ENCODE measurements around the gene CNNM2. TPM values are rescaled to one million over a fixed set of nuclear protein-coding genes. Genes with fewer than 3 reads are reported as not detected.

Gene CNNM2
- 3.0 TPM for total RNA-seq
- long read RNA-seq: 0 reads

DNA sequence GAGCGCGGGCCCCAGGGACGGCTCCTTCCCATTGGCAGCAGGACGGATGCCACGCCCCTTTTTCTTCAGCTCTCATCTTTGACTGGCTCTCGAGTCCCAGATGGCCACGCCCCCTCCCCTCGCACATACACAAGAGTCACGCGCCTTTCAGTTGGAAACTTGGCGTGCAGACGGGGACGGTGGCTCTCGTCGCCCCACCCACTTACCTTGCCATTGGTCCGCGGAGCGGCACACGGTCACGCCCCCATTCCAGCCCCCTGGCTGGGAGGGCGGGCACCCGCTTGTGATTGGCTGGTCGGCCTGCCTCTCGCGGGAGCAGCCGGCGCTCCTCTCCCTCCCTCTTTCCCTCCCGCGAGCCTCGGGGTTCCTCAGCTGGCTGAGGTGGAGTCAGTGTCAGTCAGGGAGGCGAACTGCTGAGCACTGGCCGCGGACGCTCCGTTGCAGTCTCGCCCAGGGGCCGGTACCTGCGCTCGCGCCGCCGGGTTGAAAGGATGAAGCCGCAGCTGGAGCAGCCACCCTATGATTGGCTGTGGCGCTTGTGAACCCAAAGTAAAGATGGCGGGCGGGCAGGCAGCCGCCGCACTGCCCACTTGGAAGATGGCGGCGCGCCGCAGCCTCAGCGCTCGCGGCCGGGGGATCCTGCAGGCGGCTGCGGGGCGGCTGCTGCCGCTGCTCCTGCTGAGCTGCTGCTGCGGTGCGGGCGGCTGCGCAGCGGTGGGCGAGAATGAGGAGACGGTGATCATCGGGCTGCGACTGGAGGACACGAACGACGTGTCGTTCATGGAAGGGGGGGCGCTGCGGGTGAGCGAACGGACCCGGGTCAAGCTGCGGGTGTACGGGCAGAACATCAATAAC lies at the start of gene CNNM2:
TSS of gene CNNM2 (plus strand) at position 333 of the 855 bp plus-strand sequence. CDS start at position 520, 187 bp downstream.
- intact Hi-C loops (cut with DNase I): loop anchor here (1.0 to 10.0 kb wide), 4 partner anchors 151 to 447 kb away; partner anchors contain the start of gene TAF5
- DNase-seq (ENCODE audit: missing footprints): peak; percentile 100
- ATAC-seq: peak; percentile 98

DNA sequence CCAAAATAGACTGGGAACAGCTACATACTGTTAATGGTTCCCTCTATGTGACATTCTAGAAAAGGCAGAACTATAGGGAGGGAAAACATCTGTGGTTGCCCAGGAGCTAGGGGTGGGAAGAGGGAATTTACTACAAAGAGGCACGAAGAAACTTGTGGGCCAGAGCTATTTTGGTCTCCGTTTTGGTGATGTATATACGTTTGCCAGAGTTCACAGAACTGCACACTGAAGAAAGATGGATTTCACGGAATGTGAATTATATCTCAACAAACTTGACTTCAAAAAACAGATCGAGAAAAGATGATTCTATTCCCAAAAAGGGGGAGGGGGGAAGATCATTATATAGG lies 49.2 kb upstream of the CNNM2 start:
- DNase-seq (ENCODE audit: missing footprints) (no peak), ATAC-seq (no peak)
- intact Hi-C loops (cut with DNase I): no loop called here

DNA sequence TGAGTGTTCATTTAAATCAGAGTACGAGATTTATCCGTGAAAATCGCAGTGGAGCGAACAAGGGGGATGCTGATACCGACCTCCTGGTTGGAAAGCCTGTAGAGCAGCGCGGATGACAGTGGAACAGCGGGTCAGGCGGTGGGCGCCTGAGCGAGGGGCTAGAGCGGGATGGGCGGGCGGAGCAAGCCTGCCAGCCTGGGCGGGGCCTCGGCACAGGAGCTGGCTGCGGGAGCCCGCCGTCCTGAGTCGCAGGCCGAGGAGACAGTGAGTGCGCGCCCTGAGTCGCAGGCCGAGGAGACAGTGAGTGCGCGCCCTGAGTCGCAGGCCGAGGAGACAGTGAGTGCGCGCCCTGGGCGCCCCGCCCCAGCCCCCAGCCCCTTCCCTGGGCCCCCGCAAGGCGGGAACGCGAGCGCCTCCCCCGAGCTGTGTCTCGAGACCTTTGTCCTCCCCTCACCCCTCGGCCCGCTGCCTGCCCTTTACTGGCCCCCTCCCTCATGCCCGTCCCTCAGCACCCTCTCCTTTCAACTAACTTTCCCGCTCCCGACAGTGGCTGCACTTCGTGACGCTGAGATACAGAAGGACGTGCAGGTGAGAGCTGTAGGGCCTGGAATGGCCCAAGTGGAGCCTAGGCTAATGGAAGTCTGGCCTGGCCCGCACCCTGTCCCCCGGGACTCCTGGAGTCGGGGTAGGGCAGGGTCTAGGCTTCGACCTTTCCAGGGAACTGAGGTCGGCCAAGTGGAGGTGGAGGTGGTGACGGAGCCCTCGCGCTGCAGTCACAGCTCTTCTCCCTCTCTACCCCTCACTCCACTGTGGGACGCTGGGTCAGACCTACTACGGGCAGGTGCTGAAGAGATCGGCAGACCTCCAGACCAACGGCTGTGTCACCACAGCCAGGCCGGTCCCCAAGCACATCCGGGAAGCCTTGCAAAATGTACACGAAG lies 48.6 kb upstream of the CNNM2 start, which contains the start of gene AS3MT:
TSS of gene AS3MT (plus strand) at position 213 of the 941 bp plus-strand sequence. CDS start at position 336, 123 bp downstream.
- ATAC-seq (peak; percentile 86), DNase-seq (ENCODE audit: missing footprints) (no peak)
- intact Hi-C loops (cut with DNase I): no loop called here

DNA sequence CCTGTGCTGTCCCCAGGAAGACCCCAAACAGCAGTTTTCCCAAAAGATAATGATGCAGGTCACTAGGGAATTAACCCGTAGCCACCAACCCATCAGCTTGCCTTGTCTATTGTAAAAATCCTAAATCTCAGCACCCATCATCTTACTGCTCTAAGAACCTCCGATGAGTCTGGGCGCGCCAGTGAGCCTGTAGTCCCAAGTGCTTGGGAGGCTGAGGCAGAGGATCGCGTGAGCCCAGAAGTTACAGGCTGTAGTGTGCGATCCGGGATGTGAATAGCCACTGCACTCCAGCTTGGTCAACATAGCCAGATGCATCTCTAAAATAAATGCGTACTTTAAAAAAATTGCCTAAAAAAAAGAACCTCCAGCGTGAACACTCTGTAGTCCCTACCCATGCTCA lies 47.9 kb upstream of the CNNM2 start:
- intact Hi-C loops (cut with DNase I): no loop called here
- ATAC-seq (no peak), DNase-seq (ENCODE audit: missing footprints) (no peak)

DNA sequence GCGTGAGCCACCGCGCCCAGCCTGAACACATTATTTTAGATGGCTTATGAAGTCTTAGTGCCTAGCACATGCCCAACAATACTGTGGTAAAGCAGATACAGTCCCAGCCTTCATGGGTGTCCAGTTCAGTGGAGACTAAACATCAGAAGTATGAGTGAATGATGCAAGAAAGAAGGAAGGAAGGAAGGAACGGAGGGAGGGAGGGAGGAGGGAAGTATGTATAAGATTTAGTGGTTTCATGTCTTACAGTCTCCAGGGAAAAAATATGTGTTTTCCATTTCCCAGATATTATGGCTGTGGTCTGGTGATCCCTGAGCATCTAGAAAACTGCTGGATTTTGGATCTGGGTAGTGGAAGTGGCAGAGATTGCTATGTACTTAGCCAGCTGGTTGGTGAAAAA lies 45.9 kb upstream of the CNNM2 start:
- intact Hi-C loops (cut with DNase I): no loop called here
- DNase-seq (ENCODE audit: missing footprints) (no peak), ATAC-seq (no peak)

DNA sequence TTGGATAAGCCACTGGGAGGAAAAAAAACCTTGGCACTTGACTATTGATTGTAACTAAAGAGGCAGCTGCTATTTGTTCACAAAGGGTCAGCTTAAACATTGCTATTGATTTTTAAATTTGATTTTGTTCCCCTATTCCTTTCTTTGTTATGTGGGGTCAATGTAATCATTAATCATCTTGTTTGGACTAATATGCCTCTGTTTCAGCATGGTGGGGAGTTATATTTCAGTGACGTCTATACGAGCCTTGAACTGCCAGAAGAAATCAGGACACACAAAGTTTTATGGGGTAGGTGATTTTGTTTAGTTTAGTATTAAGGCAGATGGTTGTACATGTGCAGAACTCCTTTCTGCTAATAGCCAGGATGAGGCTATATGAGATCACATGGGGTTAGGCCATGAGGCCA lies 41.3 kb upstream of the CNNM2 start:
- DNase-seq (ENCODE audit: missing footprints): no peak
- ATAC-seq: no peak
- intact Hi-C loops (cut with DNase I): no loop called here

DNA sequence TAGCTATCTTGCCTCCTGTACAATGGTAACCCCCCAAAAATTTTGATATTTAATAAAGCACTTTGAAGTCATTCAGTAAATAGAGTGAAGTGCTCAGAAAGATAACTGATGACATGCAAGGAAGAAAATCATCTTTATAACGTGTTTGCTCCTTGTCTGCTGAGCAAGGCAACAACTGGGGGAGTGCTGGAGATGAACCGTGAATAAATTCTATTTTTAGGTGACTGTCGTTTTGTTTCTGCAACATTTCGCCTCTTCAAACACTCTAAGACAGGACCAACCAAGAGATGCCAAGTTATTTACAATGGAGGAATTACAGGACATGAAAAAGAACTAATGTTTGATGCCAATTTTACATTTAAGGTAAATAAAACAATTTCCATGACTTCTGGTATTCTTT lies 39.5 kb upstream of the CNNM2 start:
- DNase-seq (ENCODE audit: missing footprints): no peak
- intact Hi-C loops (cut with DNase I): no loop called here
- no peak for ATAC-seq

DNA sequence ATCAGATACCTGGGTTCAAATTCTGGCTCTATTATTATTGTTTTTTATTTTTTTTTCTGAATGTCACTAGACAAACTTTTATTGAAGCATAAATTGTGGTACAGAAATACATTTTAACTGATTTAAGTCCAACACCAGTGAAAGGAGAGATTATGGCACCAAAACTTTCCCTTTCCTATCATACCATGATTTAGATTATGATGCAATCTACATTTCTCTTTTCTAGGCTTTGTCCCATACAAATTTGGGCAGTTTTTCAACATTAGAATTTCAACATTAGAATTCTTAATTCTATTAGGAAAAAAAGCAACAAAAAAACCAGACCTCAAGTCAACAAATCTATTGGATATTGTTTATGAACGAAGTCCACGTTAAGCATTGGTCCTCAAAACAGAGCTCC lies 37.8 kb upstream of the CNNM2 start:
- intact Hi-C loops (cut with DNase I): no loop called here
- ATAC-seq (no peak), DNase-seq (ENCODE audit: missing footprints) (no peak)

DNA sequence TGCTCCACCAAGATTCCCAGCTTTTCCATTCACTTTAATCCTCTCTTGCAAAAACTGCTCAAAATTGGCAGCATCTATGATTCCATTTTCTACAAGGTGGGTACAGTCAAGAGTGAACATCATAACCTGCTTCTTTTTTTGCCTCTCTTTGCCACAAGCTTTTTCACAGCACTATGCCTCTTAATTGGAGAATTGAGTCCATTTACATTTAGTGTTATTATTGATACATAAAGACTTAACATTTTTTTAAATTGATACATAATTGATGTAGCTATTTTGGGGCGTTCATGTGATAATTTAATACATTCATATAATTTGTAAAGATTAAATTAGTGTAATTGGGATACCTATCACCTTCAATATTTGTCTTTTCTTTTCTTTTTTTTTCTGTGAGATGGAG lies 30.0 kb upstream of the CNNM2 start:
- intact Hi-C loops (cut with DNase I): no loop called here
- no peak for ATAC-seq

DNA sequence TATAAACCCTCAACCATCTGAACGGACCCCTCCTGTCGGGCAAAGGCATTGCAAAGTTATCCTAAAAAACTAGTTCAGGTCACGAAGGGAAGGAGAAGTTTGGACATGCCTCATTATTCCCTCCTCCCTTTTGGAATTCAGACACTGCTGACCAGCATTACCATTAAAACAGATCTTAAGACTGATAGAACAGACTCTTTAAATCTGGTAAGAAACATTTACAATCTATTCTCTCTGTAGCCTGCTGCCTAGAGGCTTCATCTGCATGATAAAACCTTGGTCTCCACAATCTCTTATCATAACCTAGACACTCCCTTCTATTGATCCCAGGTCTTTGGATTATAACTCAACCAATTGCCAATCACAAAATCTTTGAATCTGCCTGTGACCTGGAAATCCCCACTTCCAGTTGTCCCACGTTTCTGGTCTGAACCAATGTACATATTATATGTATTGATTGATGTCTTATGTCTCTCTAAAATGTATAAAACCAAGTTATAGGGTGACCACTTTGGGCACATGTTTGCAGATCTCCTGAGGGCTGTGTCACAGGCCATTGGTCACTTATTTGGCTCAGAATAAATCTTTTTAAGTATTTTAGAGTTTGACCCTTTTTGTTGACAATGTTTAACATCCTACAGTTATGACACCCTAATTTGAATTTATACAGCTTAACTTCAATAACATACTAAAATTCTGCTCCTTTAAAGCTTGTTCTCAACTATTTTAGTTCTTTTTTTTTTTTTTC lies 23.5 kb upstream of the CNNM2 start:
- DNase-seq (ENCODE audit: missing footprints) (no peak), ATAC-seq (no peak)
- intact Hi-C loops (cut with DNase I): no loop called here

More for the DNA sequence above, 30.0 kb upstream of the CNNM2 start:
- DNase-seq (ENCODE audit: missing footprints): no peak

DNA sequence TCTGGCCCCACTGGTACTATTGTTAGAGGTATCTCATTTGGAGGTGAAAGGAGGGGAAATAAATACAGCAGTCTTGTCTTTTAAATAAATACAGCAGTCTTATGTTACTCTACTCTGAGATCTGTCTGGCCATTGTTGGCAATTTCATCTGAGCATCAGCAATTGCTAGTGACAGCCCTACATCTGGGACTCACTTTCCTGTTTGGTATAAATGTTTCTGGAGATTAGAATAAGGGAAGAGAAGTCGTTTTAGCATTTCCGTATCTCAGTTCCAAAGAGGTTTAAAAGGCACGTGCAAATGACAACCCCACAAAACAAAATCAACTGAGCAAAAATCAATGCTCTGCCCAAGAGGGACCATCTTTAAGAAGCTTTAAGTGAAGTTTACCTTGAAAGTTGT lies 18.1 kb upstream of the CNNM2 start:
- intact Hi-C loops (cut with DNase I): loop anchor here (2.0 kb wide), 1 partner anchor 65 kb away; no protein-coding TSS in a partner anchor
- ATAC-seq (no peak), DNase-seq (ENCODE audit: missing footprints) (no peak)

DNA sequence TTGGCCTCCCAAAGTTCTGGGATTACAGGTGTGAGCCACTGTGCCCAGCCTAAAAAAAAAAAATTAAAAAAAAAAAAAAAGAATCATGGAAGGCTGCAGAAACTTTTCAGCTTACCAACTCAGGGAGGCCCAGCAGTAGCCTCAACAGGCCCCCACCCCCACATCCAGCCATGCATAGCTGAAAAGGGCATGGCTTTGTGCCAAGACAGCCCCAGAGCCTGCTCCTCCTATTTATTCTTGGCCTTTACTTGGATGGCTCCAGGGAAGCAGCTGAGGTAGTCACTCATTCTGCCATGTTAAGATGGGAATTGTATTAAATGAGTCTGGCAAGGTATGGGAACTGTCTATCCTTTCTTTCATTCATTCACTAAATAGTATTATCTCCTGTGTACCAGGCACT lies 13.7 kb upstream of the CNNM2 start:
- DNase-seq (ENCODE audit: missing footprints): no peak
- no peak for ATAC-seq
- intact Hi-C loops (cut with DNase I): no loop called here

DNA sequence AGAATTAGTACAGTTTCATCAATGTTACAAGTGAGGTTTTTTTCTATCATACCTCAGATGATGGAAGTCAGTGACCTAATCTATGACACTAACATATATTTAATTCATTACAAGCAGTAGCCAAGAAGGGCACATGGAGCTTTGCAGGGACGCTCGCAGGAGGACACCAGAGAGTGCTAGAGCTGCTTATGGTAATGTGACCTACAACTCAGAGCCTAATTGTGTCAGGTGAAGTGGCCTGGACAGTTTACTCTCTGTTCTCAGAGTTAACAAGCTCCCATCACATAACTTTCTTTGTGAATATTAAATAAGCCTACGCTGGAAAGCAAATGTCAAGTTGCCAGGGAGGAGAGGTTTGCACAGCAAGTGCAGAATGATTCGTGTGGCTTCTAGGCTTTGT lies 11.6 kb upstream of the CNNM2 start:
- ATAC-seq (no peak), DNase-seq (ENCODE audit: missing footprints) (peak; percentile 47)
- intact Hi-C loops (cut with DNase I): no loop called here

DNA sequence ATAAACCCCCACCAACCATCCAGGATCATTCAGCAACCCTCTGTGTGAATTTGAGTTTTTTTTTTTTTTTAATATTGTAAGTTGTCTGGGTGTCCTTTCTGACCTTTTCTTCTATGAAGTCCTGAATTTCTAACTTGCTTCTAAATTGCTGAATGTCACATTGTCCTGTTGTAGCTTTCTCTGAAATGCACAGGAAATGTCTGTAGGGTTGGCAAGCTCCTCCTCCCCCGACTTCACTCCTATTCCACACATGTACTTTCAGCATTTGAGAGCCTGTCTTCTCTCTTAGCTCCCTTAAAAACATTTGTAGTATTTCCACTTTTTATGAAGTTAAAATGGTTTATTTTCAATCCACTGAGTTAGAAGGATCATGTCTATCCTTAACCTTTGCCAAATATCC lies 3.3 kb upstream of the CNNM2 start:
- ATAC-seq (no peak), DNase-seq (ENCODE audit: missing footprints) (no peak)
- intact Hi-C loops (cut with DNase I): loop anchor here (10.0 kb wide), 1 partner anchor 450 kb away; the partner anchor contains the start of gene TAF5

DNA sequence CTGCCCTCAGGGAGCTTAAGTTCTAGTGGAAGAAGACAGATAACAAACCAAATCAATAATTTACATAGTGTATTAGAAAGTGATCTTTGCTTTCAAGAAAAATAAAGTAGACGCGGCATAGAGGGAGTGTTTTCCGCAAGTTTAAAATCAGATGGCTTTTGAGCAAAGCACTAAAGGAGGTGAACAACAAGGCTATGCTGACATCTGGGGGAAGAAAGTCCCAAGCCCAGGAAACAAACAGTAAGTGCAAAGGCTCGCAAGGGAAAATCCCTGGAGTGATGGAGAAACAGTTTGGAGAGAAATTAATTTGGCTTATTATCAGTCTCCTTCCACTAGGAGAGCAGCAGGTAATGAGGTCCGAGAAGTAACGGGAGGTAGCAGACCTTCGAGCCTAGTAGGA lies 1.9 kb upstream of the CNNM2 start:
- no peak for ATAC-seq
- DNase-seq (ENCODE audit: missing footprints): no peak
- intact Hi-C loops (cut with DNase I): loop anchor here (10.0 kb wide), 1 partner anchor 449 kb away; the partner anchor contains the start of gene TAF5

DNA sequence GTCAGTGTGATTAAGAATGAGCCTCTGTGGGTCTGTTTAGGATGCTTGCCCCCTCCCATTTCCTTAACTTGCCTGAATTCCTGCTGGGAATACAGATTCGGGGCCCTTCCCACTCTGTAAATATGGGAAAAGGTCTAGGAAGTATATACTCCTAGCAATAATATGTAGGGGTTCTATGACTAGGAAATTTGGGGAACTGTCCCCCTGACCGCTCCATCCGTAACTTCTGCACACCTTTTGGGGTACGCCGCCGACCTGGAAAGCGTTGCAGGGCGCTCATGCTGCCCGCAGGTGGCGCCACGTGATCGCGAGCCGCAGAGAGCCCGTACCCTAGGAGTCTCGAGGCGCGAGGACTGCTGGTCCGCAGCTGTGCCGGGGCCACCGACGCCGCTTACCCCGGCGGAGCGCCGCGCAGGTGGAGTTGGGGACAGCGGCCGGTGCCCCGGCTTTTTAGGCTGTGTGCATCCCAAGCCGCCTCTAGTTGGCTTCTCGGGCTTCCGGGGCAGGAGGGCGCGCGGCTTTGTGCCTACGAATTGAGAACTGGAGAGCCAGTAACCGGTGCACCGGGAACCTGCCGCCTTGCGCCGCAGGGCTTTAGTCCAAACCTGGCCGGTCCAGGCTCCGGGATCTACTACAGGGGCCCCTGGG lies 656 bp upstream of the CNNM2 start:
- DNase-seq (ENCODE audit: missing footprints): peak; percentile 93
- intact Hi-C loops (cut with DNase I): loop anchor here (1.0 to 10.0 kb wide), 4 partner anchors 152 to 447 kb away; partner anchors contain the start of gene TAF5
- ATAC-seq: peak; percentile 82

DNA sequence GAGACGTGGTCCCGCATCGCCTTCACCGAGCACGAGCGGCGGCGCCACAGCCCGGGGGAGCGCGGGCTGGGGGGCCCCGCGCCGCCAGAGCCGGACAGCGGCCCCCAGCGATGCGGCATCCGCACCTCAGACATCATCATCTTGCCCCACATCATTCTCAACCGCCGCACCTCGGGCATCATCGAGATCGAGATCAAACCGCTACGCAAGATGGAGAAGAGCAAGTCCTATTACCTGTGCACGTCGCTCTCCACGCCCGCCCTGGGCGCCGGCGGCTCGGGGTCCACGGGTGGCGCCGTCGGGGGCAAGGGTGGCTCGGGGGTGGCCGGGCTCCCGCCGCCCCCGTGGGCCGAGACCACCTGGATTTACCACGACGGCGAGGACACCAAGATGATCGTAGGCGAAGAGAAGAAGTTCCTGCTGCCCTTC lies 737 bp downstream of the CNNM2 start:
- intact Hi-C loops (cut with DNase I): loop anchor here (10.0 kb wide), 1 partner anchor 446 kb away; the partner anchor contains the start of gene TAF5
- ATAC-seq: no peak
- DNase-seq (ENCODE audit: missing footprints): peak; percentile 62

Data from Right ventricle myocardium inferior (tissue), 1 donor.